Activated CD8-positive, alpha-beta memory T cell treated with anti-CD3 and anti-CD28 coated beads, Interleukin-2, amount 10 ng/mL, durations not matched to agents 7 days and 5 days (primary cell): ENCODE results near the gene KLK5. TPM values are rescaled to one million over a fixed set of nuclear protein-coding genes. Genes with fewer than 3 reads are reported as not detected.
"Not testable (repeated sequence)": the region's sequence is repeated elsewhere in the genome, so short reads cannot be mapped to it uniquely, and the experiment has no call there.

Experiments
- ATAC-seq: fragments of 150-1000 bp; cut with Tn5 transposase; one replicate; pipeline ENCODE4 v1.10.0; 2021; ENCODE audit warnings: moderate library complexity
- CTCF ChIA-PET: fragments of 350-600 bp; sonication (Branson Sonifier 250); formaldehyde crosslinking; loops from one replicate; lab custom pipeline; 2021; ENCODE audit warnings: antibody characterized with exemption; lab: Charles Lee
- DNase-seq: peaks from one replicate; pipeline ENCODE4 v3.0.0-alpha.2; 2020
- H3K27ac Mint-ChIP-seq: one replicate; pipeline ENCODE4 v1.8.0; 2021; ENCODE audit warnings: mild to moderate bottlenecking, mixed read lengths
- H3K27me3 Mint-ChIP-seq: one replicate; pipeline ENCODE4 v1.8.0; 2021; ENCODE audit warnings: mixed read lengths
- H3K36me3 Mint-ChIP-seq: one replicate; pipeline ENCODE4 v1.8.0; 2021; ENCODE audit warnings: mild to moderate bottlenecking, mixed read lengths
- H3K4me1 Mint-ChIP-seq: one replicate; pipeline ENCODE4 v1.8.0; 2021; ENCODE audit warnings: mixed read lengths
- H3K4me3 Mint-ChIP-seq: one replicate; pipeline ENCODE4 v1.8.0; 2021; ENCODE audit warnings: mild to moderate bottlenecking, moderate library complexity, mixed read lengths
- H3K9me3 Mint-ChIP-seq: one replicate; pipeline ENCODE4 v1.8.0; 2022; ENCODE audit warnings: low read depth, mixed read lengths
- total RNA-seq, 2 experiments: library from RNA; stranded (reverse); gene quantifications; one replicate each; pipeline ENCODE4 v1.2.3, GENCODE V29; 2021

KLK5 gene
- total RNA-seq, 2 experiments from 2014 or later = not detected

- Mint-ChIP-seq H3K27me3 (peaks cover 14% of the 10 kb centered on the region), H3K27ac (no peak overlapping the region), H3K9me3 (no peaks in the 10 kb centered on the region), H3K4me1 (no peaks in the 10 kb centered on the region), H3K4me3 (no peak overlapping the region), H3K36me3 (no peaks in the 10 kb centered on the region)
- DNase-seq = no peak
- ATAC-seq = no peak
- CTCF ChIA-PET = no interaction called here
Measured at GRCh38 chr19:50980208-50980607, 27.4 kb upstream of the KLK5 start.

- Mint-ChIP-seq H3K4me3 (no peak overlapping the region), H3K4me1 (no peaks in the 10 kb centered on the region), H3K27me3 (peaks cover 10% of the 10 kb centered on the region), H3K27ac (no peak overlapping the region), H3K9me3 (no peaks in the 10 kb centered on the region), H3K36me3 (no peaks in the 10 kb centered on the region)
- no peak for DNase-seq
- CTCF ChIA-PET = no interaction called here
- no peak for ATAC-seq
Measured at GRCh38 chr19:50979758-50980157, 26.9 kb upstream of the KLK5 start.

GRCh38 chr19:50978772-50979390, 26.0 kb upstream of the KLK5 start:
- Mint-ChIP-seq H3K27ac (no peak overlapping the region), H3K9me3 (no peaks in the 10 kb centered on the region), H3K4me1 (no peaks in the 10 kb centered on the region), H3K27me3 (peaks cover 5% of the 10 kb centered on the region), H3K4me3 (no peak overlapping the region), H3K36me3 (no peaks in the 10 kb centered on the region)
- ATAC-seq = no peak
- no peak for DNase-seq
- CTCF ChIA-PET = no interaction called here

- Mint-ChIP-seq H3K27ac (no peak overlapping the region), H3K4me3 (no peak overlapping the region), H3K9me3 (no peaks in the 10 kb centered on the region), H3K36me3 (no peaks in the 10 kb centered on the region), H3K4me1 (no peaks in the 10 kb centered on the region), H3K27me3 (peaks cover 2% of the 10 kb centered on the region)
- DNase-seq (no peak), ATAC-seq (no peak)
- CTCF ChIA-PET = no interaction called here
Measured at GRCh38 chr19:50977626-50978025, 24.8 kb upstream of the KLK5 start.

GRCh38 chr19:50975766-50976165, 22.9 kb upstream of the KLK5 start:
- Mint-ChIP-seq H3K27ac (no peak overlapping the region), H3K4me1 (no peaks in the 10 kb centered on the region), H3K36me3 (no peaks in the 10 kb centered on the region), H3K9me3 (no peaks in the 10 kb centered on the region), H3K27me3 (peaks cover 2% of the 10 kb centered on the region), H3K4me3 (no peak overlapping the region)
- ATAC-seq (no peak), DNase-seq (no peak)
- CTCF ChIA-PET = no interaction called here

- CTCF ChIA-PET = no interaction called here
- H3K9me3 Mint-ChIP-seq = no peaks in the 10 kb centered on the region
- ATAC-seq = no peak
Measured at GRCh38 chr19:50974702-50975556, 22.1 kb upstream of the KLK5 start.

GRCh38 chr19:50972795-50973376, 20.0 kb upstream of the KLK5 start:
- no peaks in the 10 kb centered on the region for H3K4me1 Mint-ChIP-seq
- no peak overlapping the region for H3K4me3 Mint-ChIP-seq
- no peak for ATAC-seq
- CTCF ChIA-PET = no interaction called here
- H3K36me3 Mint-ChIP-seq = no peaks in the 10 kb centered on the region
- H3K27me3 Mint-ChIP-seq = no peaks in the 10 kb centered on the region
- DNase-seq = no peak
- no peak overlapping the region for H3K27ac Mint-ChIP-seq
- no peaks in the 10 kb centered on the region for H3K9me3 Mint-ChIP-seq

More at GRCh38 chr19:50974702-50975556, 22.1 kb upstream of the KLK5 start:
- Mint-ChIP-seq H3K27ac (no peak overlapping the region), H3K4me1 (no peaks in the 10 kb centered on the region), H3K36me3 (no peaks in the 10 kb centered on the region), H3K4me3 (no peak overlapping the region), H3K27me3 (peaks cover 2% of the 10 kb centered on the region)
- DNase-seq = no peak

GRCh38 chr19:50969810-50970209, 17.0 kb upstream of the KLK5 start:
- DNase-seq, H3K9me3 Mint-ChIP-seq, H3K27me3 Mint-ChIP-seq, H3K4me1 Mint-ChIP-seq, H3K4me3 Mint-ChIP-seq, H3K36me3 Mint-ChIP-seq, H3K27ac Mint-ChIP-seq, ATAC-seq, CTCF ChIA-PET: not testable (repeated sequence)

- H3K36me3 Mint-ChIP-seq = no peaks in the 10 kb centered on the region
- no peak within 1 kb of the TSS for H3K4me3 Mint-ChIP-seq
- H3K27me3 Mint-ChIP-seq = peaks cover 2% of the 10 kb centered on the region
- no peak within 1 kb of the TSS for H3K27ac Mint-ChIP-seq
- no peak for DNase-seq
- CTCF ChIA-PET = no interaction called here
- H3K4me1 Mint-ChIP-seq = no peaks in the 10 kb centered on the region
- no peak for ATAC-seq
- H3K9me3 Mint-ChIP-seq = no peaks in the 10 kb centered on the region
Measured at GRCh38 chr19:50969413-50969760, 16.5 kb upstream of the KLK5 start, which contains the start of gene KLK6. KLK6 (minus strand) TSS chr19:50969591; CDS start chr19:50968104, 1,487 bp downstream.

GRCh38 chr19:50968716-50969412, 16.0 kb upstream of the KLK5 start:
- peaks cover 2% of the 10 kb centered on the region for H3K27me3 Mint-ChIP-seq
- H3K36me3 Mint-ChIP-seq = no peaks in the 10 kb centered on the region
- H3K4me1 Mint-ChIP-seq = no peaks in the 10 kb centered on the region
- CTCF ChIA-PET = no interaction called here
- H3K9me3 Mint-ChIP-seq = no peaks in the 10 kb centered on the region
- no peak overlapping the region for H3K27ac Mint-ChIP-seq
- no peak overlapping the region for H3K4me3 Mint-ChIP-seq
- DNase-seq (no peak), ATAC-seq (no peak)

GRCh38 chr19:50967929-50968715, 15.3 kb upstream of the KLK5 start:
- Mint-ChIP-seq H3K4me3 (no peak overlapping the region), H3K27ac (no peak overlapping the region), H3K27me3 (peaks cover 2% of the 10 kb centered on the region), H3K36me3 (no peaks in the 10 kb centered on the region), H3K9me3 (no peaks in the 10 kb centered on the region), H3K4me1 (no peaks in the 10 kb centered on the region)
- CTCF ChIA-PET = no interaction called here
- DNase-seq = no peak
- no peak for ATAC-seq

GRCh38 chr19:50964266-50964665, 11.4 kb upstream of the KLK5 start:
- CTCF ChIA-PET = no interaction called here
- Mint-ChIP-seq H3K27ac (no peak overlapping the region), H3K27me3 (peaks cover 2% of the 10 kb centered on the region), H3K36me3 (no peaks in the 10 kb centered on the region), H3K4me1 (no peaks in the 10 kb centered on the region), H3K9me3 (peaks cover 8% of the 10 kb centered on the region), H3K4me3 (no peak overlapping the region)
- no peak for ATAC-seq
- no peak for DNase-seq

GRCh38 chr19:50963381-50963780, 10.5 kb upstream of the KLK5 start:
- H3K9me3 Mint-ChIP-seq = peaks cover 9% of the 10 kb centered on the region
- H3K4me3 Mint-ChIP-seq = no peak overlapping the region
- H3K4me1 Mint-ChIP-seq = no peaks in the 10 kb centered on the region
- H3K27ac Mint-ChIP-seq = no peak overlapping the region
- ATAC-seq (no peak), DNase-seq (no peak)
- H3K27me3 Mint-ChIP-seq = peaks cover 2% of the 10 kb centered on the region
- no peaks in the 10 kb centered on the region for H3K36me3 Mint-ChIP-seq
- CTCF ChIA-PET = no interaction called here
